Measurements from ENCODE around the gene NT5C3A.
"Not testable (repeated sequence)": the region's sequence is repeated elsewhere in the genome, so short reads cannot be mapped to it uniquely, and the experiment has no call there.

The NT5C3A gene

DNA sequence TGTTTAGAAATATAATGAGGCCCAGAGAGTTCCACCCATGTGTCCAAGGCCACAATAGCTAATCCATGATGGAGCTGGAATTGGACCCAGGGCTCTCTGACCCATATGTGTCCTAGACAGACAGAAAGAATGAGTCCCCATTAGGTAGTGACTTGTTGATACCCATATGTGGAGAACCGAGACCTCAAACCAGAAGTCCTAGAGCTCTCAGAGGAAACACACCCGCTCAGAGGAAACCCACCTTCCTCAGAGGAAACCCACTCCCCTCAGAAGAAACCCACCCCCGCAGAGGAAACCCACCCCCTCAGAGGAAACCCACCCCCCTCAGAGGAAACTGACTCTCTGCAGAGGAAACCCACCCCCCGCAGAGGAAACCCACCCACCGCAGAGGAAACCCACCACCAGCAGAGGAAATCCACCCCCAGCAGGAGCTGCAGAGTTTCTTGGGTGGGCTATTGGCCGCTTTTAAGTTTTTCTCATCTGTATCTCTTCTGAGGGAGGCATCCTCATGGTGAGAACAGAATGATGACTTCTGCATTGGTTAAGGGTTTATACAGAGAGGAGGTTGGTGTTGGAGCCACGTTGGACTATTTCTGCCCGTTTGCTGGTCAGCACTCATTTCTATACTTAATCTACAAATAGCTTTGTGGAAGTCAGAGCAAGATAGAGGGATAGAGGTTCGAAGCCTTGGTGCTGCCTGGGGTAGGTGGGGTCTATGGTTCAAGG, 70.4 kb downstream of the NT5C3A start:
- H3K9me3 ChIP-seq (ENCODE audit: control insufficient read depth, insufficient read depth, low read length); H3K36me3 ChIP-seq (ENCODE audit: control insufficient read depth, insufficient read depth, low read length); H3K9ac ChIP-seq (ENCODE audit: low read depth, low read length); H3K4me3 ChIP-seq (ENCODE audit: low read depth, low read length); H3K27me3 ChIP-seq (ENCODE audit: control insufficient read depth, insufficient read depth, low read length); H3K4me1 ChIP-seq (ENCODE audit: control insufficient read depth, insufficient read depth, low read length): not testable (repeated sequence)

GRCh38 chr7:32991068-32991585, 71.4 kb downstream of the NT5C3A start:
- H3K36me3 ChIP-seq (ENCODE audit: control insufficient read depth, insufficient read depth, low read length); H3K9me3 ChIP-seq (ENCODE audit: control insufficient read depth, insufficient read depth, low read length); H3K27me3 ChIP-seq (ENCODE audit: control insufficient read depth, insufficient read depth, low read length); H3K9ac ChIP-seq (ENCODE audit: low read depth, low read length); H3K4me3 ChIP-seq (ENCODE audit: low read depth, low read length); H3K4me1 ChIP-seq (ENCODE audit: control insufficient read depth, insufficient read depth, low read length): not testable (repeated sequence)

- H3K27me3 ChIP-seq (ENCODE audit: control insufficient read depth, insufficient read depth, low read length); H3K4me1 ChIP-seq (ENCODE audit: control insufficient read depth, insufficient read depth, low read length); H3K36me3 ChIP-seq (ENCODE audit: control insufficient read depth, insufficient read depth, low read length); H3K4me3 ChIP-seq (ENCODE audit: low read depth, low read length); H3K9me3 ChIP-seq (ENCODE audit: control insufficient read depth, insufficient read depth, low read length); H3K9ac ChIP-seq (ENCODE audit: low read depth, low read length): not testable (repeated sequence)
Measured at GRCh38 chr7:32988148-32988547, 74.4 kb downstream of the NT5C3A start.

- H3K9me3 ChIP-seq (ENCODE audit: control insufficient read depth, insufficient read depth, low read length); H3K27me3 ChIP-seq (ENCODE audit: control insufficient read depth, insufficient read depth, low read length); H3K9ac ChIP-seq (ENCODE audit: low read depth, low read length); H3K4me1 ChIP-seq (ENCODE audit: control insufficient read depth, insufficient read depth, low read length); H3K36me3 ChIP-seq (ENCODE audit: control insufficient read depth, insufficient read depth, low read length); H3K4me3 ChIP-seq (ENCODE audit: low read depth, low read length): not testable (repeated sequence)
Measured at GRCh38 chr7:32979902-32980301, 82.7 kb downstream of the NT5C3A start.

DNA sequence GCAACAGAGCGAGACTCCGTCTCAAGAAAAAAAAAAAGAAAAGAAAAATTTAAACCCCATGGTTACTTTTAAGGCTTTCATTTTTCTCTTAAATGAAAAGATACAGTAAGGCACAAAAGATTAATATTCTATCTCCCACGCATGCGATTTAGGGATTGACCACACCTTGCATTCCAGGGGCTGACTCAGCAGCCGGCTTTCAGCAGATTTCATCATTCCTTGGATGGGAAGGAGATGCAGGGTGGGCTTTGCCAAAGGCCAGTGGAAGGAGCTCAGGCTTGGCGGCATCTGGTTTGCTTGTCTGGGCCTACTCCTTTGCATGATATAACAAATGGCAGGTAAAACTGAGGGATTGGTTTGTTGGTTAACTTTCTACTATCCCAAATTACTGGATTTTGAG, 83.3 kb downstream of the NT5C3A start:
- not testable (repeated sequence) for H3K36me3 ChIP-seq (ENCODE audit: control insufficient read depth, insufficient read depth, low read length); H3K4me3 ChIP-seq (ENCODE audit: low read depth, low read length); H3K9me3 ChIP-seq (ENCODE audit: control insufficient read depth, insufficient read depth, low read length); H3K27me3 ChIP-seq (ENCODE audit: control insufficient read depth, insufficient read depth, low read length); H3K4me1 ChIP-seq (ENCODE audit: control insufficient read depth, insufficient read depth, low read length); H3K9ac ChIP-seq (ENCODE audit: low read depth, low read length)

DNA sequence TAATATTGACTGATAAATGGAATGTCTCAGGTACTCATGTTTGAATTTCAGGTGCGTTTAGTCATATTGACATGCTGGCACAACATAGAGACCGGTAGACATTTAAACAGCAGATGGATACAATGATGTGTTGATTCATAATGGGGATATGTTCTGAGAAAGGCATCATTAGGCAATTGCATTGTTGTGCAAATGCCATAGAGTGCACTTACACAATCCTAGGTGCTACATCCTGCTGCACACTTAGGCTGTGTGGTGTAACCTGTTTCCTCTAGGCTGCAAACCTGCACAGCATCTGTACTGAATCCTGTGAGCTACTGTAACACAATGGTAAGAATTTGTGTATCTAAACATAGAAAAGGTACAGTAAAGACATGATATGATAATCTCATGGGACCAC, 85.4 kb downstream of the NT5C3A start:
- not testable (repeated sequence) for H3K9me3 ChIP-seq (ENCODE audit: control insufficient read depth, insufficient read depth, low read length); H3K36me3 ChIP-seq (ENCODE audit: control insufficient read depth, insufficient read depth, low read length); H3K9ac ChIP-seq (ENCODE audit: low read depth, low read length); H3K4me3 ChIP-seq (ENCODE audit: low read depth, low read length); H3K27me3 ChIP-seq (ENCODE audit: control insufficient read depth, insufficient read depth, low read length); H3K4me1 ChIP-seq (ENCODE audit: control insufficient read depth, insufficient read depth, low read length)

- not testable (repeated sequence) for H3K4me3 ChIP-seq (ENCODE audit: low read depth, low read length); H3K9ac ChIP-seq (ENCODE audit: low read depth, low read length); H3K36me3 ChIP-seq (ENCODE audit: control insufficient read depth, insufficient read depth, low read length); H3K9me3 ChIP-seq (ENCODE audit: control insufficient read depth, insufficient read depth, low read length); H3K4me1 ChIP-seq (ENCODE audit: control insufficient read depth, insufficient read depth, low read length); H3K27me3 ChIP-seq (ENCODE audit: control insufficient read depth, insufficient read depth, low read length)
Measured at GRCh38 chr7:32971967-32972366, 90.6 kb downstream of the NT5C3A start.

DNA sequence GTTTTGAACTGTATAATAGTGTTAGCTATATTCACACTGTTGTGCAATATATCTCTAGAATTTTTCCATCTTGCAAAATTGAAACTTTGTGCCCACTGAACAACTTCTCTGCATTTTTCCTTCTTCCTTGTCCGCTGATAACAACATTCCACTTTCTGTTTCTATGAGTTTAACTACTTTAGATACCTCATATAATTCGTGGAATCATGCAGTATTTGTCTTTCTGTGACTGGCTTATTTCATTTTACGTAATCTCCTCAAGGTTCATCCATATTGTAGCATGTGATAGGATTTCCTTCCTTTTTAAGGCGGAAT, 95.4 kb downstream of the NT5C3A start:
- H3K36me3 ChIP-seq (ENCODE audit: control insufficient read depth, insufficient read depth, low read length); H3K9me3 ChIP-seq (ENCODE audit: control insufficient read depth, insufficient read depth, low read length); H3K4me3 ChIP-seq (ENCODE audit: low read depth, low read length); H3K27me3 ChIP-seq (ENCODE audit: control insufficient read depth, insufficient read depth, low read length); H3K9ac ChIP-seq (ENCODE audit: low read depth, low read length); H3K4me1 ChIP-seq (ENCODE audit: control insufficient read depth, insufficient read depth, low read length): not testable (repeated sequence)

DNA sequence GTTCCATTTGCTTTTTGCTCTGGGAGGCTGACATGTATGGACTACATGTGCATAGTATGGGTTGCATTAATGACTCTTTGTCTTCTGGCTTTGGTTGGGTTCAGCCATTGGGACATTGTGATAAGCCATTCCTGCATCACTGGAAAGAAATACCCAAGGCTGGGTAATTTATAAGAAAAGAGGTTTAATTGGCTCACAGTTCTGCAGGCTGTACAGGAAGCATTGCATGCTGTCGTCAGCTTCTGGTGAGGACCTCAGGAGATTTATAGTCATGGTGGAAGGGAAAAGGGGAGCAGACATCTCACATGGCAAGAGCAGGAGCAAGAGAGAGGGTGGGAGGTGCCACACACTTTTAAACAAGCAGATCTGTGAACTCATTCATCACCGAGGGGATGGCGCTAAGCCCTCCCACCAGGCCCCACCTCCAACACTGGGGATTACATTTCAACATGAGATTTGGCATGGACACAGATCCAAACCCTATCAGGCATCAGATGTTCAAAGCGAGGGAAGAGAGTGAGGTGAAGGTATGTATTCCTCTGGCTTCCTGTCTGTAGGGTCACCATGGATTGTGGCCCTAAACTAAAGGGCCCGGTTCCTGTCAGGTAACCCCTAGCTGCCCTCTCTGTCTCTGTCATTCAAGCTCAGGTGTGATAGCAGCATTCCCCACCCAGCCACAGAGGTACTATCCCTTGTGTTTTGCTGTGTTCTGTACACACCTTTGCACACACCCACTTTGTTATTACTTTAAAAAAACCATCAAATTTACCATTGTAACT, 95.9 kb downstream of the NT5C3A start:
- H3K36me3 ChIP-seq (ENCODE audit: control insufficient read depth, insufficient read depth, low read length); H3K4me3 ChIP-seq (ENCODE audit: low read depth, low read length); H3K9ac ChIP-seq (ENCODE audit: low read depth, low read length); H3K4me1 ChIP-seq (ENCODE audit: control insufficient read depth, insufficient read depth, low read length); H3K27me3 ChIP-seq (ENCODE audit: control insufficient read depth, insufficient read depth, low read length); H3K9me3 ChIP-seq (ENCODE audit: control insufficient read depth, insufficient read depth, low read length): not testable (repeated sequence)

DNA sequence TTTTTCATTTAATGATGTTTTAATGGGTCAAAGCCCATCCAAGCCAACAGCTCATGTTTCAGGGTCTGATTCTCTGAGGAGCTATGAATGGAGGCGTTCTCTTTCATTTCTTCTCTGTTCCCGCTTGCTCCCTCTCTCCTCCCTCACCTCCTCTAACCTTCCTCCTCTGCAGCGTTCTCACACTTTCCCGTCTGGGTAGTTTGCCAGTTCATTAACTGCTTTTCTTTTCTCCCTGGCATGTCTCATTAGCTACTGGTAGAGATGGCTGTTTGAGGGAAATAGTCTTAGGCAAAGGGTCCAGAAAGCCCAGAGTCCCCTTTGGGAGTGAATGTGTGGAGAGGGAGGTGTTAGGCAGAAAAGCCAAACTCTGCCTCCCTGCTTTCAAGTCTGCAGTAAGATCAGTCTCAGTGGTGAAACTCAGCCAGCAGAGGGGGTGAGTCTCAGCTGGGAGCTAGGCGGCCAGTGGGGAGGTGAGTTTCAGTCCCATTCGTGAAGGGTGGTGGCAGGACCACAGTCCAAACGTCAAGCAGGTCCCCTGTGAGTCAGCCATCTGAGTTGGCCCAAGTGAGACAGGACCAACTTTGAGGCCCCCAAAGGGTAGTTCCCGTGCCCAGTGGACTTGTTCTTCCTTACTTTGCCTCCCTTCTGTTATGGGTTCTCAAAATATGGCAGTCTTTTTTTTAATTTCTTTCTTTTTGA, 98.0 kb downstream of the NT5C3A start:
- H3K9me3 ChIP-seq (ENCODE audit: control insufficient read depth, insufficient read depth, low read length); H3K9ac ChIP-seq (ENCODE audit: low read depth, low read length); H3K27me3 ChIP-seq (ENCODE audit: control insufficient read depth, insufficient read depth, low read length); H3K4me3 ChIP-seq (ENCODE audit: low read depth, low read length); H3K36me3 ChIP-seq (ENCODE audit: control insufficient read depth, insufficient read depth, low read length); H3K4me1 ChIP-seq (ENCODE audit: control insufficient read depth, insufficient read depth, low read length): not testable (repeated sequence)

Data from iPS-15b (cell line).